ENCODE data around the gene POFUT2. TPM values are rescaled to one million over a fixed set of nuclear protein-coding genes. Genes with fewer than 3 reads are reported as not detected.
A peak's percentile ranks its signal among the peaks of the same experiment; 100 is the strongest.

The POFUT2 gene
- total RNA-seq, 4 donors from 2014 or later: 29.9 to 79.3 (median 33.3) TPM

GRCh38 chr21:45279446-45280177 lies 8.1 kb downstream of the POFUT2 start:
- no peaks in the 10 kb centered on the region for H3K27me3 ChIP-seq
- TF ChIP-seq EP300 (IDR thresholded peaks at IDR 0.05; ENCODE audit: low read depth) (no peak), POLR2A (IDR thresholded peaks at IDR 0.05) (no peak)
- TF ChIP-seq, protein P1, sequence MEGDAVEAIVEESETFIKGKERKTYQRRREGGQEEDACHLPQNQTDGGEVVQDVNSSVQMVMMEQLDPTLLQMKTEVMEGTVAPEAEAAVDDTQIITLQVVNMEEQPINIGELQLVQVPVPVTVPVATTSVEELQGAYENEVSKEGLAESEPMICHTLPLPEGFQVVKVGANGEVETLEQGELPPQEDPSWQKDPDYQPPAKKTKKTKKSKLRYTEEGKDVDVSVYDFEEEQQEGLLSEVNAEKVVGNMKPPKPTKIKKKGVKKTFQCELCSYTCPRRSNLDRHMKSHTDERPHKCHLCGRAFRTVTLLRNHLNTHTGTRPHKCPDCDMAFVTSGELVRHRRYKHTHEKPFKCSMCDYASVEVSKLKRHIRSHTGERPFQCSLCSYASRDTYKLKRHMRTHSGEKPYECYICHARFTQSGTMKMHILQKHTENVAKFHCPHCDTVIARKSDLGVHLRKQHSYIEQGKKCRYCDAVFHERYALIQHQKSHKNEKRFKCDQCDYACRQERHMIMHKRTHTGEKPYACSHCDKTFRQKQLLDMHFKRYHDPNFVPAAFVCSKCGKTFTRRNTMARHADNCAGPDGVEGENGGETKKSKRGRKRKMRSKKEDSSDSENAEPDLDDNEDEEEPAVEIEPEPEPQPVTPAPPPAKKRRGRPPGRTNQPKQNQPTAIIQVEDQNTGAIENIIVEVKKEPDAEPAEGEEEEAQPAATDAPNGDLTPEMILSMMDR (IDR thresholded peaks at IDR 0.05): no peak
- intact Hi-C loops (cut with DNase I; ENCODE audit: low total_unique reads): no loop called here
- H3K4me3 ChIP-seq: no peak overlapping the region
- no peaks in the 10 kb centered on the region for H3K9me3 ChIP-seq
- H3K4me1 ChIP-seq: no peaks in the 10 kb centered on the region
- DNase-seq: no peak
- peaks cover 0 to 64% (median 22%) of the 10 kb centered on the region in 4 donors for H3K36me3 ChIP-seq
- in situ Hi-C loops (cut with MboI; ENCODE audit: low pct_ligation_motif_present in 1 of 4, low pct_unique_long_range_greater_than_20kb in 1 of 4, low sequenced_read_pairs in 3 of 4): loop anchor here in 2 of 4 donors (25.0 kb wide), 2 partner anchors 158 to 183 kb away; no protein-coding TSS in a partner anchor
- WGBS, 2 donors (ENCODE audit: low coverage in 1 of 2): 89 to 93% methylated on average over 12 to 25 of the region's 25 CpGs
- H3K27ac ChIP-seq: no peak overlapping the region

GRCh38 chr21:45278156-45278911 lies 9.4 kb downstream of the POFUT2 start:
- DNase-seq: no peak
- 91 to 97% methylated on average over 6 to 27 of the region's 27 CpGs for WGBS, 2 donors (ENCODE audit: low coverage in 1 of 2)
- TF ChIP-seq EP300 (IDR thresholded peaks at IDR 0.05; ENCODE audit: low read depth) (no peak), POLR2AphosphoS5 (IDR thresholded peaks at IDR 0.05) (no peak), POLR2A (IDR thresholded peaks at IDR 0.05) (no peak)
- TF ChIP-seq, protein P1 (IDR thresholded peaks at IDR 0.05): no peak

GRCh38 chr21:45277101-45278045 lies 10.3 kb downstream of the POFUT2 start:
- DNase-seq: peak; percentile 4
- WGBS, 2 donors (ENCODE audit: low coverage in 1 of 2): 92% methylated on average over 47 of the region's 48 CpGs; no CpG with 5 or more reads in 1 of the 2 donors
- Histone ChIP-seq H3K4me1 (no peaks in the 10 kb centered on the region), H3K36me3 (peaks cover 0 to 50% (median 25%) of the 10 kb centered on the region in 4 donors), H3K27me3 (no peaks in the 10 kb centered on the region), H3K4me3 (no peak overlapping the region), H3K9me3 (no peaks in the 10 kb centered on the region), H3K27ac (no peak overlapping the region)
- in situ Hi-C loops (cut with MboI; ENCODE audit: low pct_ligation_motif_present in 1 of 4, low pct_unique_long_range_greater_than_20kb in 1 of 4, low sequenced_read_pairs in 3 of 4) (loop anchor here in 2 of 4 donors (25.0 kb wide), 2 partner anchors 160 to 185 kb away; no protein-coding TSS in a partner anchor), intact Hi-C loops (cut with DNase I; ENCODE audit: low total_unique reads) (no loop called here)
- TF ChIP-seq POLR2AphosphoS5 (IDR thresholded peaks at IDR 0.05) (no peak), POLR2A (IDR thresholded peaks at IDR 0.05) (no peak), EP300 (IDR thresholded peaks at IDR 0.05; ENCODE audit: low read depth) (no peak)
- TF ChIP-seq, protein P1 (IDR thresholded peaks at IDR 0.05): no peak

More at GRCh38 chr21:45278156-45278911, 9.4 kb downstream of the POFUT2 start:
- in situ Hi-C loops (cut with MboI; ENCODE audit: low pct_ligation_motif_present in 1 of 4, low pct_unique_long_range_greater_than_20kb in 1 of 4, low sequenced_read_pairs in 3 of 4): loop anchor here in 2 of 4 donors (25.0 kb wide), 2 partner anchors 159 to 184 kb away; no protein-coding TSS in a partner anchor
- intact Hi-C loops (cut with DNase I; ENCODE audit: low total_unique reads): no loop called here
- H3K27me3 ChIP-seq: no peaks in the 10 kb centered on the region
- no peak overlapping the region for H3K27ac ChIP-seq
- no peaks in the 10 kb centered on the region for H3K4me1 ChIP-seq
- no peaks in the 10 kb centered on the region for H3K9me3 ChIP-seq
- H3K36me3 ChIP-seq: peaks cover 0 to 56% (median 24%) of the 10 kb centered on the region in 4 donors
- H3K4me3 ChIP-seq: no peak overlapping the region
